ENCODE results near the gene POGZ. TPM values are rescaled to one million over a fixed set of nuclear protein-coding genes. Genes with fewer than 3 reads are reported as not detected.

Gene POGZ
- total RNA-seq, 1 experiment from 2014 or later: 102 TPM

DNA sequence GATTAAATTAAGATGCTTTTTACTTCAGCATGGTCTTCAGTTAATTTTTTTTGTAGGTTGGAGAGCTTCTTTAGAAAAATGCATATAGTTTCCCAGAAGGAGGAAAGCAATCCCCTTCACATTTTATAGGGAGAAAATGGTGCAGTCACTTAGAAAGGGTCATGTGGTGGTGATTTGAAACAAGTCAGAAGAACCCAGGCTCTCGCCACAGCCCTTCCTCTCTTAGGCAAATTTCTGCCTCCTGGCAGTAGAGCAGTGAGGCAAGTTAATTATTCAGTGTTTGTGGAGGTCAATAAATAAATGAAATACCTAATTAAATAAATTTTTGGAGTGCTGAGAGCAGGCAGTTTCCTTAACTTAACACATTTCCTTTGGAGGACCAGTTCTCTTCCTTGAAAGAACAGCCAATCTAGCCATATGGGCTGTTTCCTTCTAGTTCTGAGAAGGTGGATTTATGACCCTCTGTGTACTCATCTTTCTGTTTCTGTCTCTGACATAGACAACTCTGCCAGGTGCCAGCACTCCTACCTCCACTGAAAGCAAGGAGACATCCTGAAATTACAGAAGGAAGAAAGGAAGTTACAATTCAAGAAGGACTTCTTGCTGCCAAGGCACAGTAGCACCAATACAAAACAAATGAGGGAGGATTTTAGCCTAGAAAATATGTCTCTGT lies 19.0 kb upstream of the POGZ start:
- Mint-ChIP-seq H3K4me1 (peaks cover 0 to 6% of the 10 kb centered on the region in 2 experiments; a peak in 2 of 4 replicates), H3K4me3 (no peak overlapping the region), H3K27me3 (ENCODE audit: low read depth) (no peaks in the 10 kb centered on the region), H3K36me3 (ENCODE audit: insufficient read depth in 1 of 3, low read depth in 3 of 3) (peaks cover 0 to 5% (median 0%) of the 10 kb centered on the region in 3 experiments; a peak in 2 of 7 replicates), H3K27ac (no peak overlapping the region), H3K9me3 (peaks cover 4 to 6% of the 10 kb centered on the region in 2 experiments; a peak in 4 of 5 replicates)
- Histone ChIP-seq H3K4ac (ENCODE audit: low read depth, low read length) (no peak overlapping the region), H4K5ac (ENCODE audit: insufficient read length, low read depth, low read length) (no peak overlapping the region), H4K20me1 (ENCODE audit: control insufficient read depth, insufficient read depth, insufficient read length) (no peaks in the 10 kb centered on the region), H3K9ac (ENCODE audit: extremely low read depth, insufficient read length, low read length) (no peak overlapping the region), H3K23ac (ENCODE audit: insufficient read length, low read depth, low read length) (no peak overlapping the region), H2AFZ (ENCODE audit: low read length) (no peak overlapping the region), H3T11ph (ENCODE audit: low read length) (no peak overlapping the region), H3K23me2 (ENCODE audit: insufficient read length, low read depth, low read length, poor library complexity, severe bottlenecking) (peaks cover 3% of the 10 kb centered on the region), H3K79me2 (ENCODE audit: insufficient read depth, low read length) (no peaks in the 10 kb centered on the region), H2BK15ac (ENCODE audit: low read depth, low read length) (no peak overlapping the region), H3K79me1 (ENCODE audit: insufficient read depth, low read depth, low read length, poor library complexity, severe bottlenecking) (no peaks in the 10 kb centered on the region), H2BK5ac (ENCODE audit: insufficient read length, low read length) (no peak overlapping the region), H3K14ac (ENCODE audit: insufficient read depth, low read length) (no peak overlapping the region), H3K4me1 (ENCODE audit: insufficient read depth, low read length) (no peaks in the 10 kb centered on the region), H2BK12ac (ENCODE audit: insufficient read length, low read depth, low read length) (no peak overlapping the region), H2AK5ac (ENCODE audit: insufficient read length, low read length) (no peak overlapping the region), H3K27ac (ENCODE audit: insufficient read length, low read depth, low read length) (no peak overlapping the region), H2BK120ac (ENCODE audit: low read depth, low read length, poor library complexity, severe bottlenecking) (no peak overlapping the region), H2BK20ac (ENCODE audit: low read depth, low read length, poor library complexity, severe bottlenecking) (no peak overlapping the region), H4K91ac (ENCODE audit: insufficient read length, low read depth, low read length) (no peak overlapping the region), H3K4me2 (ENCODE audit: insufficient read depth, insufficient read length, low read length) (no peak overlapping the region), H4K8ac (replicated peaks; ENCODE audit: insufficient read length, low read depth, low read length) (no peak overlapping the region), H3K9me3 (ENCODE audit: control insufficient read depth, low read depth, low read length) (no peaks in the 10 kb centered on the region), H3K56ac (ENCODE audit: insufficient read length, low read depth, low read length) (no peak overlapping the region), H3K18ac (ENCODE audit: insufficient read length, low read depth, low read length) (no peak overlapping the region), H3K27me3 (ENCODE audit: insufficient read depth, low read length) (no peaks in the 10 kb centered on the region)
- DNase-seq: no peak
- WGBS (ENCODE audit: extremely low coverage, insufficient read length, low lambda C conversion rate): no CpG with 5 or more reads among the region's 1 CpG
- no peak for TF ChIP-seq CTCF (conservative IDR thresholded peaks at IDR 0.05)

All from H9 (cell line).